GM18498 (cell line): ENCODE data around the gene RNF187.

Experiments used
- ATAC-seq: cut with Tn5 transposase; IDR thresholded peaks from one replicate; pipeline ENCODE4 v1.9.1; 2021; ENCODE audit warnings: mild to moderate bottlenecking, moderate library complexity; ENCODE audit not compliant: unreplicated experiment

RNF187 gene

GRCh38 chr1:228542981-228543380 is 55.8 kb downstream of the RNF187 start:
- ATAC-seq = no peak

GRCh38 chr1:228543396-228543795 is 56.2 kb downstream of the RNF187 start:
- ATAC-seq = no peak

- no peak for ATAC-seq
Observed at GRCh38 chr1:228544021-228544850, 57.1 kb downstream of the RNF187 start.

- ATAC-seq = no peak
Observed at GRCh38 chr1:228544921-228545591, 57.9 kb downstream of the RNF187 start.
